ENCODE data around the gene OTUB2. TPM values are rescaled to one million over a fixed set of nuclear protein-coding genes. Genes with fewer than 3 reads are reported as not detected.

The OTUB2 gene
- total RNA-seq, 6 experiments from 2014 or later, result 0.59 to 3.7 (median 0.85) TPM

DNA sequence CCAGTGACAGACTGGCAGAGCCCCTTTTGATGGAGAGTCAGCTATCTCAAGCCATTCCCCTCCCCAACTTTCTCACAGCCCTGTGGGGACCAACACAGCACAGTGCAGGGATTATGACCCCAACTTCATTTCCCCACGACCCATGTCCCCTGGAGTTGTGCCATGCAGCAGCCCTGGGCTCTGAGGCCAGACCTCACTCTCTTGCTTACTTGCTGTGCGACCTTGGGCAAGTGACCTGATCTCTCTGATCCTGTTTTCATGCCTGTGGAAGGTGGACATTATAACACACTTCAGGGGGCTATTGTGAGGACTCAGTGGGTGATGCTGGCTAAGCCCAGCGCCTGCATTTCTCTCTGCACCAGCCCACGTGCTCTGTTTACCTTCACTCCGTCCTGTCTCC lies 14.1 kb downstream of the OTUB2 start:
- no peak overlapping the region for H3K27ac ChIP-seq
- H3K36me3 ChIP-seq, result no peaks in the 10 kb centered on the region
- TF ChIP-seq, protein P1, sequence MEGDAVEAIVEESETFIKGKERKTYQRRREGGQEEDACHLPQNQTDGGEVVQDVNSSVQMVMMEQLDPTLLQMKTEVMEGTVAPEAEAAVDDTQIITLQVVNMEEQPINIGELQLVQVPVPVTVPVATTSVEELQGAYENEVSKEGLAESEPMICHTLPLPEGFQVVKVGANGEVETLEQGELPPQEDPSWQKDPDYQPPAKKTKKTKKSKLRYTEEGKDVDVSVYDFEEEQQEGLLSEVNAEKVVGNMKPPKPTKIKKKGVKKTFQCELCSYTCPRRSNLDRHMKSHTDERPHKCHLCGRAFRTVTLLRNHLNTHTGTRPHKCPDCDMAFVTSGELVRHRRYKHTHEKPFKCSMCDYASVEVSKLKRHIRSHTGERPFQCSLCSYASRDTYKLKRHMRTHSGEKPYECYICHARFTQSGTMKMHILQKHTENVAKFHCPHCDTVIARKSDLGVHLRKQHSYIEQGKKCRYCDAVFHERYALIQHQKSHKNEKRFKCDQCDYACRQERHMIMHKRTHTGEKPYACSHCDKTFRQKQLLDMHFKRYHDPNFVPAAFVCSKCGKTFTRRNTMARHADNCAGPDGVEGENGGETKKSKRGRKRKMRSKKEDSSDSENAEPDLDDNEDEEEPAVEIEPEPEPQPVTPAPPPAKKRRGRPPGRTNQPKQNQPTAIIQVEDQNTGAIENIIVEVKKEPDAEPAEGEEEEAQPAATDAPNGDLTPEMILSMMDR (IDR thresholded peaks at IDR 0.05), result no peak
- no peak for TF ChIP-seq POLR2A (IDR thresholded peaks at IDR 0.05)
- ATAC-seq (no peak), DNase-seq (no peak)
- no peaks in the 10 kb centered on the region for H3K9me3 ChIP-seq
- intact Hi-C loops (cut with DNase I), result loop anchor here (10.0 kb wide), 1 partner anchor 85 kb away; the partner anchor contains the start of gene IFI27L2 (in 2 of the 2)
- no CpG with 5 or more reads among the region's 5 CpGs for WGBS (ENCODE audit: insufficient coverage, low coverage, low lambda C conversion rate, missing lambda C conversion rate)
- peaks cover 0 to 8% (median 0%) of the 10 kb centered on the region in 4 donors for H3K4me1 ChIP-seq
- no peaks in the 10 kb centered on the region for H3K27me3 ChIP-seq
- H3K4me3 ChIP-seq, result no peak overlapping the region

DNA sequence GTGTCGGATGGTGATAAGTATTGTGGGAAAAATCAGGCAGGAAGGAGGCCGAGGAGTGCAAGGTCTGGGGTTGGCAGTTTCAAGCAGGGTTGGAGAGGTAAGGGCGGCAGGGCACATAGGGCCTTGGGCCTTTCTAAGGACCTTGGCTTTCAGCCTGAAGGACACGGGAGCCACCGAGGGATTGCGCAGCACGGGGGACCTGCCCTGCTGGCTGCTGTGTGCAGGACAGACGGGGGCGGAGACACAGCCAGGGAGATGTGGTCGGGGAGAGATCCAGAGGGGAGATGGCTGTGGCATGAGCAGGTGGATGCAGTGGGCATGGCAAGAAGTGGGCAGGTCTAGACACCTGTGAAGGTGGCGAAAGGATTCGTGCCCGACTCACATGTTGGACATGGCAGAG lies 14.7 kb downstream of the OTUB2 start:
- no peak for TF ChIP-seq POLR2A (IDR thresholded peaks at IDR 0.05)
- TF ChIP-seq, protein P1 (IDR thresholded peaks at IDR 0.05), result no peak
- DNase-seq (no peak), ATAC-seq (no peak)
- Histone ChIP-seq H3K27ac (no peak overlapping the region), H3K9me3 (no peaks in the 10 kb centered on the region), H3K4me3 (no peak overlapping the region), H3K4me1 (peaks cover 0 to 8% (median 0%) of the 10 kb centered on the region in 4 donors), H3K27me3 (no peaks in the 10 kb centered on the region), H3K36me3 (peaks cover 0 to 2% (median 0%) of the 10 kb centered on the region in 4 donors)
- WGBS (ENCODE audit: insufficient coverage, low coverage, low lambda C conversion rate, missing lambda C conversion rate), result 95% methylated on average over 11 of the region's 13 CpGs
- intact Hi-C loops (cut with DNase I), result loop anchor here (10.0 kb wide), 1 partner anchor 84 kb away; the partner anchor contains the start of gene IFI27L2 (in 2 of the 2)

DNA sequence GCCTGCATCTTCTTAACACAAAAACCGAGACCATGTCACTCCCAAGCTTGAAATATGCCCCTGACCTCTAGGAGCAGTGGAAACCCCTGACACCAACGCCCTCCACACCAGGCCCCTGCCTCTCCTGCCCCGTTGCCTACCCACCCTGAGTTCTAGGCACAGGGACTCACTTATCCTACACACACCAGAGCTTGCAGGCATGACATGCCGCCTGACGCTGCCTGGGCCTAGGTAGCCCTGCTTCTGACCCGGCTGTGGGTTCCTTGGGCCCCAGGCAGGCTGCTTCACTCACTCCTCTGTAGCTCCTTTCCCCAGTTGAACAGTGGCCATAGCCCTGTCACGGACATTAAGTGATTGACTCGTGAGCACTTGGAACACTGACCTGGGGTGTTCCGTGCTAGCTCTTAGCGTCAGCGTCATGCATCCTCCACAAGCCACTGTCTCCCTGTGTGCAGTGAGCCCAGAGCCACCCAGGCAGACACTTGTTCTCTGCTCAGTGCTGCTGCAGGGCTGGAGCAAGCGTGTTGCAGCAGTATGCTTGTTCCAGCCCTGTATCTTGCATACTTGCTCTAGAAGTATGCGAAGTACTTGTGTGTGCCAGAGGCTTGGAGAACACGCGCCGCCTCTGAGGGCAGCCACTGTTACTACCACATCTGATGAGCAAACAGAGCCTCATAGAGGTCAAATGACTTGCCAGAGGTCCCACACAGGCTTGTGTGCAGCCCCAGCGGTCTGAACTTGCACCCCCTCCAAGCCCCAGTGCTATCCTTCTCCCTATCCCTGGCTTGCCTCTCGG lies 15.6 kb downstream of the OTUB2 start:
- Histone ChIP-seq H3K27ac (no peak overlapping the region), H3K36me3 (peaks cover 0 to 4% (median 2%) of the 10 kb centered on the region in 4 donors), H3K4me1 (peaks cover 0 to 8% (median 0%) of the 10 kb centered on the region in 4 donors), H3K9me3 (no peaks in the 10 kb centered on the region), H3K4me3 (no peak overlapping the region), H3K27me3 (no peaks in the 10 kb centered on the region)
- DNase-seq (peak in 1 of 3 donors; percentile 68), ATAC-seq (peak; percentile 47 to 95 (median 69))
- 60% methylated on average over 1 of the region's 18 CpGs for WGBS (ENCODE audit: insufficient coverage, low coverage, low lambda C conversion rate, missing lambda C conversion rate)
- intact Hi-C loops (cut with DNase I), result loop anchor here (10.0 kb wide), 1 partner anchor 83 kb away; the partner anchor contains the start of gene IFI27L2 (in 2 of the 2)
- TF ChIP-seq, protein P1 (IDR thresholded peaks at IDR 0.05), result no peak
- TF ChIP-seq POLR2A (IDR thresholded peaks at IDR 0.05), result no peak

DNA sequence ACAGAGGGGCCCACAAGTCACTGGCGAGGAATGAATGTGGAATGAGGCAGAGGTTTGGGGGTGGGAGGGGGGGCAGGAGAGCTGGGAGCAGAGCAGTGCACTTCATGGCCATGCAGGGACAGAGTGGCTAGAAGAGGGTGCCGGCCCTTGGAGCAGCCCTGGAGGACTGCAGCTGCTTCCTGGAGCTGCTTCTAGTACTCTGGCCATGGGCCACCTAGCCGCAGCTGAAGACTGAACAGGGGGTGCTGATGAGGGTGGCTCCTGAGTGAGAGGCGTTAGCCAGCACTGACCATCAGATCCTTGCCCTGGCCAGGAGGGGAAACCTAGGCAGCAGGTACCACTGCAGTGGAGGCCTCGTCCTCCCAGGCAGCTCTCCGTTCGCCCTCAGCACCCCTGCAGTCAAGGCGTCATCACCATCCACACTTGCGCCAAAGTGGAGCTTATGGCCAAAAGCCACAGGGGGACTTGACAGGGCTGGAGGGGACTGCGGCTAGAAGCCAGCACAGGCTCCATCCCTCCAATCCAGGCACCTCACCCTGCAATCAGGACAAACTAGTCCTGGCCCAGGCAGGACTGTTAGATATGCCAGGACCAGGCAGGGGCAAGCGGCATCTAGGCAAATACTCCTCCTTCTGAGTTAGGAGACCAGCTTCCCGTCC lies 16.4 kb downstream of the OTUB2 start:
- WGBS (ENCODE audit: insufficient coverage, low coverage, low lambda C conversion rate, missing lambda C conversion rate), result 76% methylated on average over 3 of the region's 12 CpGs

More for the DNA sequence above, 16.4 kb downstream of the OTUB2 start:
- Histone ChIP-seq H3K27ac (no peak overlapping the region), H3K27me3 (no peaks in the 10 kb centered on the region), H3K9me3 (no peaks in the 10 kb centered on the region), H3K4me3 (no peak overlapping the region), H3K36me3 (peaks cover 0 to 12% (median 6%) of the 10 kb centered on the region in 4 donors), H3K4me1 (peaks cover 0 to 8% (median 0%) of the 10 kb centered on the region in 4 donors)
- ATAC-seq (peak; percentile 5 to 25 (median 16)), DNase-seq (no peak)
- intact Hi-C loops (cut with DNase I), result loop anchor here (10.0 kb wide), 1 partner anchor 82 kb away; the partner anchor contains the start of gene IFI27L2 (in 2 of the 2)
- TF ChIP-seq POLR2A (IDR thresholded peaks at IDR 0.05), result no peak
- TF ChIP-seq, protein P1 (IDR thresholded peaks at IDR 0.05), result no peak

Measured in right lobe of liver (tissue), 6 donors.